GM12878 (cell line): Measurements from ENCODE around the gene PACS2. TPM values are rescaled to one million over a fixed set of nuclear protein-coding genes. Genes with fewer than 3 reads are reported as not detected.

ENCODE experiments used
- ATAC-seq: fragments of 200-7000 bp; cut with Tn5 transposase; 3 replicates; pipeline ENCODE4 v1.9.1; 2020; ENCODE audit warnings: mild to moderate bottlenecking, moderate library complexity
- BruUV-seq: library from RNA; stranded (reverse); fragments of 400-500 nt; replicated peaks from 2 replicates; lab custom pipeline; 2021; lab: Mats Ljungman, UMichigan
- CTCF ChIA-PET: fragments of 300-600 bp; sonication (Branson Sonifier 250); formaldehyde crosslinking; extraction: SDS; loops from one replicate; lab custom pipeline; 2021; ENCODE audit warnings: inconsistent platforms; lab: Yijun Ruan, JAX
- POLR2A ChIA-PET: fragments of 350-600 bp; formaldehyde crosslinking; extraction: SDS; loops from one replicate; lab custom pipeline; 2021; ENCODE audit warnings: inconsistent platforms; lab: Charles Lee
- RAD21 ChIA-PET: fragments of 300-600 bp; sonication (Branson Sonifier 250); formaldehyde crosslinking; loops from one replicate; lab custom pipeline; 2023; ENCODE audit warnings: antibody characterized with exemption; ENCODE audit not compliant: unreplicated experiment; lab: Charles Lee
- SMC1A ChIA-PET: fragments of 300-600 bp; sonication (Branson Sonifier 250); formaldehyde crosslinking; loops from one replicate; lab custom pipeline; 2023; ENCODE audit not compliant: unreplicated experiment, uncharacterized antibody; lab: Charles Lee
- DNase-seq: peaks from one replicate; pipeline ENCODE4 v3.0.0-alpha.2; 2011; ENCODE audit warnings: low read depth, low spot score
- FAIRE-seq: peaks from 3 replicates; lab custom pipeline; 2011; peaks lifted over from hg19 to GRCh38; lab: Jason Lieb, UNC
- H2AFZ ChIP-seq: 2 replicates; pipeline ENCODE4 v1.6.0; 2011; ENCODE audit warnings: low read depth, low read length, control low read depth; ENCODE audit not compliant: control insufficient read depth
- H3K27ac ChIP-seq: 2 replicates; pipeline ENCODE4 v1.5.1; 2011; ENCODE audit warnings: control low read depth; ENCODE audit not compliant: control insufficient read depth, insufficient read depth
- H3K27me3 ChIP-seq, 2 experiments: replicated peaks in 1 of 2; 2 replicates each; pipeline versions ENCODE4 v1.6.0 to v1.6.1; 2011; ENCODE audit warnings: low read length in 1 of 2; ENCODE audit not compliant: control insufficient read depth in 2 of 2, insufficient read depth in 2 of 2
- H3K36me3 ChIP-seq, 2 experiments: 2 replicates each; pipeline ENCODE4 v1.5.1; 2011; ENCODE audit warnings: low read length in 1 of 2; ENCODE audit not compliant: control insufficient read depth in 2 of 2, insufficient read depth in 2 of 2
- H3K4me1 ChIP-seq: 2 replicates; pipeline ENCODE4 v1.6.1; 2011; ENCODE audit warnings: mild to moderate bottlenecking, low read length, moderate library complexity, mixed read lengths; ENCODE audit not compliant: control insufficient read depth, insufficient read depth
- H3K4me2 ChIP-seq: 2 replicates; pipeline ENCODE4 v1.6.0; 2011; ENCODE audit warnings: control low read depth; ENCODE audit not compliant: control insufficient read depth, insufficient read depth
- H3K4me3 ChIP-seq: fragments of 200-600 bp; sonication (generic); 2 replicates; pipeline ENCODE4 v1.5.1; 2016
- H3K79me2 ChIP-seq: 2 replicates; pipeline ENCODE4 v1.6.0; 2011; ENCODE audit warnings: low read length; ENCODE audit not compliant: control insufficient read depth, insufficient read depth
- H3K9ac ChIP-seq: 2 replicates; pipeline ENCODE4 v1.8.0; 2011; ENCODE audit warnings: low read length, control low read depth, mixed read lengths; ENCODE audit not compliant: control insufficient read depth, insufficient read depth
- H3K9me3 ChIP-seq: replicated peaks from 3 replicates; pipeline ENCODE4 v1.5.1; 2011; ENCODE audit warnings: mild to moderate bottlenecking, low read length; ENCODE audit not compliant: control insufficient read depth, insufficient read depth
- H4K20me1 ChIP-seq: 2 replicates; pipeline ENCODE4 v1.6.0; 2011; ENCODE audit not compliant: control insufficient read depth, insufficient read depth
- CTCF ChIP-seq, 3 experiments: IDR thresholded peaks in 2 of 3; conservative IDR thresholded peaks in 1 of 3; 2 replicates each; pipeline ENCODE4 v1.5.1; 2011; ENCODE audit warnings: low read depth in 3 of 3, low read length in 3 of 3, mild to moderate bottlenecking in 3 of 3, control low read depth in 2 of 3, moderate library complexity in 2 of 3, inconsistent platforms in 1 of 3, mixed read lengths in 1 of 3; ENCODE audit not compliant: control insufficient read depth in 2 of 3, insufficient read depth in 1 of 3; ENCODE audit errors: extremely low read depth in 1 of 3
- IRF5 ChIP-seq: fragments of 450-650 bp; IDR thresholded peaks from 2 replicates; pipeline ENCODE4 v1.6.1; 2017; ENCODE audit warnings: borderline replicate concordance
- RAD21 ChIP-seq: IDR thresholded peaks from 2 replicates; pipeline ENCODE4 v1.6.1; 2011; ENCODE audit warnings: mild to moderate bottlenecking, low read depth, low read length, moderate library complexity; ENCODE audit not compliant: insufficient read depth
- RAD51 ChIP-seq: fragments of 450-650 bp; IDR thresholded peaks from 2 replicates; pipeline ENCODE4 v1.6.1; 2016; ENCODE audit warnings: moderate library complexity, mild to moderate bottlenecking, inconsistent platforms
- SMC3 ChIP-seq: IDR thresholded peaks from 2 replicates; pipeline ENCODE4 v1.6.1; 2011; ENCODE audit warnings: low read length, improper control_type of control experiment, borderline replicate concordance
- TCF7 ChIP-seq: IDR thresholded peaks from 2 replicates; pipeline ENCODE4 v1.6.1; 2014; ENCODE audit warnings: antibody characterized with exemption, borderline replicate concordance
- WGBS: methylation state at CpG from one replicate; pipeline ENCODE4 v1.1.6; 2016; ENCODE audit warnings: low lambda C conversion rate; ENCODE audit not compliant: insufficient replicate concordance, insufficient coverage; ENCODE audit errors: missing lambda C conversion rate; 5-methylcytosine and 5-hydroxymethylcytosine counted together
- in situ Hi-C: fragments of 300-500 bp; cut with MboI; formaldehyde crosslinking; loops from 9 replicates; pipeline ENCODE4 v1.14.3; 2018; ENCODE audit warnings: mixed read lengths
- intact Hi-C: fragments of 100-400 bp; cut with micrococcal nuclease; formaldehyde crosslinking; loops from one replicate; pipeline ENCODE4 v1.14.2; 2022; ENCODE audit not compliant: unreplicated experiment
- polyA plus RNA-seq, 11 experiments: library from polyadenylated mRNA; depleted of rRNA in 4 of 11; unstranded in 6 of 11; stranded (reverse) in 5 of 11; fragments of >200 nt; fragmentation: Nextera tagmentation in 4 of 11; fragmentation: Illumina TruSeq in 1 of 11; extraction: Ambion mirVana in 4 of 11; extraction: Trizol in 1 of 11; gene quantifications; 1 replicate in 1 of 11; 2 replicates in 10 of 11; pipeline versions ENCODE4 v1.2.1 to v1.2.3, GENCODE V29; 2011 to 2016; ENCODE audit warnings: inconsistent platforms in 2 of 11, missing spikeins in 2 of 11, low read depth in 1 of 11
- total RNA-seq, 4 experiments: library from RNA; depleted of rRNA in 3 of 4; stranded (reverse); fragments of >200 nt in 3 of 4; fragmentation: Illumina TruSeq in 1 of 4; extraction: Trizol in 1 of 4; gene quantifications; 2 replicates each; pipeline versions ENCODE4 v1.2.1 to v1.2.3, GENCODE V29; 2013 to 2021

The PACS2 gene
- total and polyA plus RNA-seq, 10 of the 15 experiments (the other 5 are each of a cell fraction or from before 2014, with no cell fraction given) = 0.21 to 37.3 (median 9.4) TPM

GRCh38 chr14:105281371-105282097 is 33.0 kb upstream of the PACS2 start:
- TF ChIP-seq TCF7 (peak; percentile 66; the same call in 1 of the 2 replicates), SMC3 (peak; percentile 44; the same call in 1 of the 2 replicates), IRF5 (no peak), RAD21 (peak; percentile 67), CTCF (IDR thresholded peaks at IDR 0.05 in 2 of 3, conservative IDR thresholded peaks at IDR 0.05 in 1 of 3; ENCODE audit: control insufficient read depth in 2 of 3, extremely low read depth in 1 of 3, insufficient read depth in 1 of 3, low read depth in 3 of 3, low read length in 3 of 3) (peak; percentile 56 to 72 (median 70)), RAD51 (no peak)
- Histone ChIP-seq H3K79me2 (peaks cover 6% of the 10 kb centered on the region), H3K4me3 (no peak overlapping the region), H4K20me1 (no peaks in the 10 kb centered on the region; the same call in 1 of the 2 replicates), H3K9ac (no peak overlapping the region), H3K36me3 (peaks cover 0 to 16% of the 10 kb centered on the region in 2 experiments; a peak in 3 of 4 replicates), H3K27ac (no peak overlapping the region), H3K4me2 (no peak overlapping the region), H3K4me1 (no peaks in the 10 kb centered on the region; the same call in 1 of the 2 replicates), H3K9me3 (no peaks in the 10 kb centered on the region), H3K27me3 (no peaks in the 10 kb centered on the region), H2AFZ (no peak overlapping the region)
- BruUV-seq = no TSS peak
- SMC1A ChIA-PET = no interaction called here
- DNase-seq (no peak), ATAC-seq (peak; percentile 55), FAIRE-seq (peak; percentile 59)
- intact Hi-C loops = loop anchor here (2.0 kb wide), 2 partner anchors 79 to 189 kb away; no protein-coding TSS in a partner anchor
- POLR2A ChIA-PET = interaction anchor here (1.7 kb wide), 1 partner anchor 194 kb away, joined by 3 read pairs; no protein-coding TSS in a partner anchor
- in situ Hi-C loops = no loop called here
- 93% methylated on average over 23 of the region's 23 CpGs for WGBS
- CTCF ChIA-PET = interaction anchor here (1.2 to 2.7 kb wide), 4 partner anchors 11 to 71 kb away, joined by 3 to 9 read pairs (median 4); no protein-coding TSS in a partner anchor
- RAD21 ChIA-PET = interaction anchor here (1.1 kb wide), 1 partner anchor 191 kb away, joined by 4 read pairs; no protein-coding TSS in a partner anchor
